Measurements from ENCODE around the gene BARHL1. TPM values are rescaled to one million over a fixed set of nuclear protein-coding genes. Genes with fewer than 3 reads are reported as not detected.

The BARHL1 gene
- total and polyA plus RNA-seq, 8 donors: 0.27 TPM; not detected in 7

DNA sequence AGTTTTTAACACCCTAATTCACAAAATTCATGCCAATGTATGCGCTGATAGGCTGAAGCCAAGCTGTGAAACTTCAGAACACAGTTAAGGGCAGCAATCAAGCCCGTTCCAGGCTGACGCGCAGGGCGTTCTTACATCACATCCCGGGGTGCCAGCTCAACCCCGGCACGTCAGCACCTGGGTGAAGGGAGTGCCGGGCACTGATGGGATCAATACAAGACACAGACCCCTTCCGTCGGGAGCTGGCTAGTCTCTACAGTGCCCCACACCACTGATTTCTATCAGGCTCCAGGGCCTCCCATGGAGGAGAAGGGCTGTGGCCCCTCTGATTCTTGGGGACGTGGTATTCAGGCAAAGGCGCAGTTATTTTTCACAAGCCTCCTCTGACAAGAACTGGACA is 12.0 kb downstream of the BARHL1 start:
- ATAC-seq (no peak), FAIRE-seq (no peak), DNase-seq (no peak)
- H3K27me3 ChIP-seq: peaks cover 0 to 5% (median 2%) of the 10 kb centered on the region in 4 donors
- H3K9me3 ChIP-seq: no peaks in the 10 kb centered on the region
- peaks cover 0 to 12% (median 0%) of the 10 kb centered on the region in 3 donors for H3K36me3 ChIP-seq
- no peaks in the 10 kb centered on the region for H3K4me1 ChIP-seq
- TF ChIP-seq, protein P1, sequence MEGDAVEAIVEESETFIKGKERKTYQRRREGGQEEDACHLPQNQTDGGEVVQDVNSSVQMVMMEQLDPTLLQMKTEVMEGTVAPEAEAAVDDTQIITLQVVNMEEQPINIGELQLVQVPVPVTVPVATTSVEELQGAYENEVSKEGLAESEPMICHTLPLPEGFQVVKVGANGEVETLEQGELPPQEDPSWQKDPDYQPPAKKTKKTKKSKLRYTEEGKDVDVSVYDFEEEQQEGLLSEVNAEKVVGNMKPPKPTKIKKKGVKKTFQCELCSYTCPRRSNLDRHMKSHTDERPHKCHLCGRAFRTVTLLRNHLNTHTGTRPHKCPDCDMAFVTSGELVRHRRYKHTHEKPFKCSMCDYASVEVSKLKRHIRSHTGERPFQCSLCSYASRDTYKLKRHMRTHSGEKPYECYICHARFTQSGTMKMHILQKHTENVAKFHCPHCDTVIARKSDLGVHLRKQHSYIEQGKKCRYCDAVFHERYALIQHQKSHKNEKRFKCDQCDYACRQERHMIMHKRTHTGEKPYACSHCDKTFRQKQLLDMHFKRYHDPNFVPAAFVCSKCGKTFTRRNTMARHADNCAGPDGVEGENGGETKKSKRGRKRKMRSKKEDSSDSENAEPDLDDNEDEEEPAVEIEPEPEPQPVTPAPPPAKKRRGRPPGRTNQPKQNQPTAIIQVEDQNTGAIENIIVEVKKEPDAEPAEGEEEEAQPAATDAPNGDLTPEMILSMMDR (IDR thresholded peaks at IDR 0.05): no peak
- no peak overlapping the region for H3K4me3 ChIP-seq
- intact Hi-C loops (cut with DNase I): no loop called here
- WGBS, 2 donors: 92 to 95% methylated on average over 13 of the region's 13 CpGs
- H3K27ac ChIP-seq: no peak overlapping the region

DNA sequence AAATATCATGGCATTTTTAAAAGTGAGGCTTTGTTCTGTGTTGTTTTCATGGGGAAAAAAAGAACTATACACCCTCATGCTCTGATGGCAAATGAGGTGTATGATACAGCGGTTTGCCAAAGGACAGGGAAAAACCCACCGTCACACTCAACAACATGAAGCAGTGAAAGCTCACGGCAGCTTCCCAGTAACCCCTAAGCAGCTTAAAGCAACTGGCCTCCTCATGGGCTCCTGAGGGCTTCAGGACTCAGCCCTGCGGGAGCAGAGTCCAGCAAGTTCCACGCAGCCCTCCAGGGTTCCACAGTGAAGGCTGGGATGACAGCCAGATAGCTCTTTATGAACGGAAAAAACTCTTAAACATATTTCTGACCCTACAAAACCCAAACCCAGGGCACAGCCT is 12.9 kb downstream of the BARHL1 start:
- Histone ChIP-seq H3K4me3 (no peak overlapping the region), H3K36me3 (peaks cover 0 to 20% (median 0%) of the 10 kb centered on the region in 3 donors), H3K4me1 (no peaks in the 10 kb centered on the region), H3K27me3 (peaks cover 0 to 5% (median 0%) of the 10 kb centered on the region in 4 donors), H3K9me3 (no peaks in the 10 kb centered on the region), H3K27ac (no peak overlapping the region)
- TF ChIP-seq, protein P1 (IDR thresholded peaks at IDR 0.05): no peak
- 89 to 91% methylated on average over 6 of the region's 6 CpGs for WGBS, 2 donors
- no peak for DNase-seq
- intact Hi-C loops (cut with DNase I): no loop called here
- FAIRE-seq: no peak
- ATAC-seq: no peak

DNA sequence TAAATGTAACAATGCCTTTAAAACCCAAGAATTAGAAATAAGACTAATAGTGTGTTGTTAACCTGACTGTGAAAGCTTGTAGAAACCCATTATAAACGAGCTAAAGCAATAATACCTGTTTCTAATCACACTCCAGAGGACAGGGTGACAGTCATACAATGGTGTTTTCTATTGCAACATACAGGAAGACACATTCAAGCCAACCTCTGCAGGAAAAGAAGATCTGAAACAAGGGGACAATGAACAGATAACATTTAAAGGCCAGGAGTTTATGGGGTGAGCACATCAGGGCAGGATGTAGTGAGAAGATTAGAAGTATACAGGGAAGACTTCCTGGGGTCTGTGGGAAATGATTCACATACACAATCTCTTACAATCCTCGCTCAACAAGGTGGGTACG is 13.8 kb downstream of the BARHL1 start:
- DNase-seq (no peak), ATAC-seq (no peak), FAIRE-seq (no peak)
- peaks cover 0 to 23% (median 0%) of the 10 kb centered on the region in 3 donors for H3K36me3 ChIP-seq
- H3K27ac ChIP-seq: no peak overlapping the region
- no peaks in the 10 kb centered on the region for H3K4me1 ChIP-seq
- no peak overlapping the region for H3K4me3 ChIP-seq
- TF ChIP-seq, protein P1 (IDR thresholded peaks at IDR 0.05): no peak
- 65 to 70% methylated on average over 3 of the region's 3 CpGs for WGBS, 2 donors
- intact Hi-C loops (cut with DNase I): no loop called here
- no peaks in the 10 kb centered on the region for H3K9me3 ChIP-seq
- peaks cover 0 to under 1% (median 0%) of the 10 kb centered on the region in 4 donors for H3K27me3 ChIP-seq

DNA sequence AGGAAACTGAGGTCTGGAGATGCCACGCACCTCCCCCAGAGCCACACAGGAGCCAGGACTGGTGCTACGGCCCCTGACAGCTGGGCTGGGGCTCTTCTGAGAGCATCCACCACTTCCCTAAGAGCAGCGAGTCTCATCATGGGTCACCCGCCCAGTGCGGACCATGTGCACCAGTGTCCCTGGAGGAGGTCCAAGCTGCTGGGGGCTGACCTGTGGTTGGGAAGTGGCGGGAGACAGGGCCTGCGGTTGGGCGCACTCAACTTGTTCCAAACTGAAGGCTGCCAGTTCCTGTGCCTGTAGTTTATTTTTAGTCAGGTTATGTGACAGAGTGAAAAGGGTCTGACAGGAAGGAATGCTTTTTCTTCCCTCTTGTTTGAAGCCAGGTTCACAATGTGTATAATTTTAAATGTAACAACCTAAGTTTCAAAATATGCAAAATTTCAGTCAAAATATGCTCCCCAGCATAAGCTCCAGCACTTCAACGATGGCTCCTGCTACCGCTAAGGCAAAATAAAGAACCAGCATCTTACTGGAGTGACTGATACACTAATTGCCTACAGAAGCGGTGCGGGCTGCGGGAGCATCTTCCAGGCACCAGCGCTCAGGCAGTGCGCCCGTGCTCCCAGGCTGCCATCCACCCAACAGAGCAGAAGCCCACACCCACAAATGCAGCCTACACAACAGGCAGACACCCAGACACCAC is 14.8 kb downstream of the BARHL1 start:
- DNase-seq: no peak
- ATAC-seq: peak in 3 of 4 donors; percentile 26 to 53 (median 46)
- intact Hi-C loops (cut with DNase I): no loop called here
- 94% methylated on average over 16 of the region's 16 CpGs for WGBS, 2 donors
- TF ChIP-seq, protein P1 (IDR thresholded peaks at IDR 0.05): no peak
- no peaks in the 10 kb centered on the region for H3K4me1 ChIP-seq
- no peak overlapping the region for H3K27ac ChIP-seq
- FAIRE-seq: no peak
- no peaks in the 10 kb centered on the region for H3K27me3 ChIP-seq
- H3K9me3 ChIP-seq: no peaks in the 10 kb centered on the region
- H3K36me3 ChIP-seq: peaks cover 0 to 23% (median 0%) of the 10 kb centered on the region in 3 donors
- H3K4me3 ChIP-seq: no peak overlapping the region

DNA sequence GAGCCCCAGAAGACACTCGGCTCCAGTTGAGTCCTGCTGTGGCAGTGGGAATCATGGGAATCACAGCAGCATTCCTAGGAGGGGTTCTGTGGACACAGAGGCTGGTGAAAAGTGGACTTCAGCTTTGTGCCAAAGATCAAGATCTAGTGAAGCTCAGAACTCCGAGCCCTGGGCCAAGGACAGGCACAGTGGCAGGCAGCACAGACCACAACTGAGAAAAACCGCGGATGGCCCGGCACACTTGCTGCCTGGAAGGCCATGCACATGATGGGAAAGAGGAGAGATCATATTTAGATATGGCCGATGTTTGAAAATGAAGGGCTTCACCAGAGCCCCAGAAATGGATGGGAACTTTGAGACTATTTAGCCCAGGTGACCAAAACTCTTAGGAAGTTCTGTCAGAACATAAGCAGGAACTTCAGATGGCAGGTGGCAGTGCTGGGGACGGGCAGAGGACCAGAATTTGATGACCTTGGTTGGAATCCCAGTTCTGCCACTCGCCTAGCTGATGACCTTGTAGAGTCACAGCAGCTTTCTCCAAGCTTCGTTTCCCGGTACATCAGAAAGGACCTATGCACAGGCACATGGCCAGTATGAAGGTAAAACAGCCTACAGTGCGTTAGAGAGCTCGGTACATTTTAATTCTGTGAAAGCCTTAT is 18.0 kb downstream of the BARHL1 start:
- ATAC-seq (no peak), FAIRE-seq (no peak), DNase-seq (no peak)
- H3K27ac ChIP-seq: no peak overlapping the region
- H3K9me3 ChIP-seq: no peaks in the 10 kb centered on the region
- H3K4me3 ChIP-seq: no peak overlapping the region
- intact Hi-C loops (cut with DNase I): no loop called here
- WGBS, 2 donors: 75 to 88% methylated on average over 12 of the region's 12 CpGs
- TF ChIP-seq, protein P1 (IDR thresholded peaks at IDR 0.05): no peak
- peaks cover 0 to 18% (median 0%) of the 10 kb centered on the region in 3 donors for H3K36me3 ChIP-seq
- no peaks in the 10 kb centered on the region for H3K4me1 ChIP-seq
- H3K27me3 ChIP-seq: no peaks in the 10 kb centered on the region
